Endothelial cell of umbilical vein (primary cell): ENCODE results near the gene LPAR3. TPM values are rescaled to one million over a fixed set of nuclear protein-coding genes. Genes with fewer than 3 reads are reported as not detected.

Experiments used
- BruUV-seq: library from RNA; stranded (reverse); fragments of 400-500 nt; replicated peaks from 2 replicates; lab custom pipeline; 2021; lab: Mats Ljungman, UMichigan
- CTCF ChIA-PET: fragments of 300-600, 350-600 bp; sonication (Branson Sonifier 250); formaldehyde crosslinking; loops from one replicate; lab custom pipeline; 2021; ENCODE audit warnings: antibody characterized with exemption, inconsistent platforms; lab: Charles Lee
- POLR2A ChIA-PET: fragments of 300-600, 350-600 bp; sonication (Branson Sonifier 250); formaldehyde crosslinking; loops from one replicate; lab custom pipeline; 2021; ENCODE audit warnings: antibody characterized with exemption, inconsistent platforms; lab: Charles Lee
- DNase-seq: peaks from one replicate; pipeline ENCODE4 v3.0.0-alpha.2; 2011; ENCODE audit warnings: low read depth, low spot score
- FAIRE-seq: peaks from 2 replicates; lab custom pipeline; 2011; peaks lifted over from hg19 to GRCh38; lab: Jason Lieb, UNC
- H2AFZ ChIP-seq: 2 replicates; pipeline ENCODE4 v1.6.0; 2012; ENCODE audit warnings: low read depth, low read length, control low read depth, inconsistent platforms
- H3K27ac ChIP-seq: 2 replicates; pipeline ENCODE4 v1.5.1; 2011; ENCODE audit warnings: low read depth, mild to moderate bottlenecking, control low read depth, low read length, moderate library complexity; ENCODE audit not compliant: insufficient read depth
- H3K27me3 ChIP-seq, 2 experiments: 2 replicates each; pipeline versions ENCODE4 v1.6.0 to v1.6.1; 2011; ENCODE audit warnings: low read length in 2 of 2, mixed read lengths in 1 of 2; ENCODE audit not compliant: control insufficient read depth in 2 of 2, insufficient read depth in 2 of 2
- H3K36me3 ChIP-seq, 2 experiments: 2 replicates in 1 of 2; 3 replicates in 1 of 2; pipeline ENCODE4 v1.5.1; 2011; ENCODE audit warnings: low read length in 2 of 2, mild to moderate bottlenecking in 1 of 2, moderate library complexity in 1 of 2; ENCODE audit not compliant: control insufficient read depth in 2 of 2, insufficient read depth in 2 of 2; ENCODE audit errors: extremely low read depth in 1 of 2
- H3K4me1 ChIP-seq: 3 replicates; pipeline ENCODE4 v1.5.1; 2011; ENCODE audit warnings: mild to moderate bottlenecking, low read length; ENCODE audit not compliant: control insufficient read depth, insufficient read depth; ENCODE audit errors: extremely low read depth
- H3K4me2 ChIP-seq: 2 replicates; pipeline ENCODE4 v1.6.1; 2011; ENCODE audit warnings: low read length, control low read depth, mixed read lengths; ENCODE audit not compliant: insufficient read depth
- H3K4me3 ChIP-seq, 3 experiments: fragments of 200-600 bp in 1 of 3; sonication (generic), shearing (Covaris generic) in 1 of 3; replicated peaks in 1 of 3; 2 replicates each; pipeline ENCODE4 v1.5.1; 2011 to 2016; ENCODE audit warnings: control low read depth in 3 of 3, low read length in 3 of 3, mild to moderate bottlenecking in 2 of 3, inconsistent platforms in 1 of 3, low read depth in 1 of 3, moderate library complexity in 1 of 3; ENCODE audit not compliant: insufficient read depth in 1 of 3
- H3K79me2 ChIP-seq: 2 replicates; pipeline ENCODE4 v1.6.0; 2012; ENCODE audit warnings: low read length, inconsistent platforms; ENCODE audit not compliant: control insufficient read depth, insufficient read depth
- H3K9ac ChIP-seq: replicated peaks from 2 replicates; pipeline ENCODE3; 2011; ENCODE audit warnings: low read length, control low read depth; ENCODE audit not compliant: insufficient read depth; ENCODE audit errors: extremely low read depth
- H3K9me1 ChIP-seq: replicated peaks from 3 replicates; pipeline ENCODE4 v1.6.0; 2011; ENCODE audit warnings: mild to moderate bottlenecking, low read length; ENCODE audit not compliant: control insufficient read depth, insufficient read depth; ENCODE audit errors: extremely low read depth
- H3K9me3 ChIP-seq: replicated peaks from 2 replicates; pipeline ENCODE4 v1.5.1; 2012; ENCODE audit warnings: low read length, inconsistent platforms; ENCODE audit not compliant: control insufficient read depth, insufficient read depth
- H4K20me1 ChIP-seq: replicated peaks from 2 replicates; pipeline ENCODE3; 2011; ENCODE audit warnings: mild to moderate bottlenecking, low read length; ENCODE audit not compliant: control insufficient read depth, insufficient read depth; ENCODE audit errors: extremely low read depth
- CTCF ChIP-seq, 2 donors: IDR thresholded peaks; 1 replicate in 1 of 2; 2 replicates in 1 of 2; pipeline ENCODE4 v1.5.1; 2011; ENCODE audit warnings: low read length in 2 of 2, mild to moderate bottlenecking in 2 of 2, moderate library complexity in 2 of 2, control low read depth in 1 of 2, inconsistent platforms in 1 of 2, low read depth in 1 of 2; ENCODE audit not compliant: insufficient read depth in 1 of 2; ENCODE audit errors: extremely low read depth in 1 of 2
- EZH2 ChIP-seq: IDR thresholded peaks from 2 replicates; pipeline ENCODE4 v1.6.1; 2012; ENCODE audit warnings: borderline replicate concordance, low read depth, mild to moderate bottlenecking, moderate library complexity, low read length, inconsistent platforms; ENCODE audit not compliant: severe bottlenecking
- FOS ChIP-seq: IDR thresholded peaks from 2 replicates; pipeline ENCODE4 v1.6.1; 2011; ENCODE audit warnings: mild to moderate bottlenecking, low read length, moderate library complexity, borderline replicate concordance; ENCODE audit not compliant: insufficient read depth
- GATA2 ChIP-seq: IDR thresholded peaks from 2 replicates; pipeline ENCODE4 v1.7.0; 2011; ENCODE audit warnings: low read depth, mild to moderate bottlenecking, moderate library complexity, mixed read lengths, low read length; ENCODE audit not compliant: insufficient read length, insufficient read depth
- JUN ChIP-seq: IDR thresholded peaks from 2 replicates; pipeline ENCODE4 v1.6.1; 2011; ENCODE audit warnings: borderline replicate concordance, low read depth; ENCODE audit not compliant: insufficient read length, insufficient read depth
- MAX ChIP-seq: IDR thresholded peaks from 2 replicates; pipeline ENCODE4 v1.6.1; 2011; ENCODE audit not compliant: insufficient read depth, insufficient read length
- MYC ChIP-seq: IDR thresholded peaks from one replicate; pipeline ENCODE4 v1.6.1; 2011; ENCODE audit warnings: mild to moderate bottlenecking, low read depth, low read length
- POLR2A ChIP-seq: IDR thresholded peaks from 2 replicates; pipeline ENCODE4 v1.6.1; 2012; ENCODE audit warnings: low read depth, mild to moderate bottlenecking, control low read depth, low read length
- POLR2AphosphoS5 ChIP-seq: IDR thresholded peaks from 2 replicates; pipeline ENCODE4 v1.6.1; 2012; ENCODE audit warnings: low read depth, mild to moderate bottlenecking, control low read depth, low read length, moderate library complexity; ENCODE audit not compliant: insufficient read depth
- dilution Hi-C: fragments of 300-500 bp; cut with MboI; formaldehyde crosslinking; loops from one replicate; pipeline ENCODE4 v1.15.0; 2019; ENCODE audit warnings: low sequenced_read_pairs; ENCODE audit not compliant: extremely low pct_ligation_motif_present
- intact Hi-C: fragments of 100-400 bp; cut with micrococcal nuclease; formaldehyde crosslinking; loops from one replicate; pipeline ENCODE4 v1.10.0; 2022
- polyA plus RNA-seq, 4 experiments: library from polyadenylated mRNA; depleted of rRNA in 3 of 4; stranded (reverse) in 3 of 4; unstranded in 1 of 4; fragments of >200 nt; gene quantifications; 2 replicates each; pipeline versions ENCODE4 v1.2.1 to v1.2.3, GENCODE V29; 2011 to 2012; ENCODE audit warnings: missing spikeins in 1 of 4
- total RNA-seq: library from RNA; stranded (reverse); gene quantifications from 2 replicates; pipeline ENCODE4 v1.2.3, GENCODE V29; 2021

The LPAR3 gene
- total and polyA plus RNA-seq, 2 donors (not counting 3 experiments of a cell fraction or from before 2014, with no cell fraction given), result not detected

- ChIA-PET CTCF (no interaction called here), POLR2A (no interaction called here)
- TF ChIP-seq JUN (no peak), GATA2 (no peak), MAX (no peak), POLR2AphosphoS5 (no peak), EZH2 (no peak), POLR2A (no peak)
- Histone ChIP-seq H3K9me3 (no peaks in the 10 kb centered on the region), H3K36me3 (no peaks in the 10 kb centered on the region), H3K4me2 (no peak overlapping the region), H3K27me3 (peaks cover 0 to 14% of the 10 kb centered on the region in 2 experiments), H3K9ac (no peak overlapping the region), H2AFZ (no peak overlapping the region), H3K27ac (no peak overlapping the region), H3K4me3 (no peak overlapping the region), H3K4me1 (no peaks in the 10 kb centered on the region), H4K20me1 (no peaks in the 10 kb centered on the region), H3K9me1 (no peaks in the 10 kb centered on the region), H3K79me2 (no peaks in the 10 kb centered on the region)
- dilution Hi-C loops (no loop called here), intact Hi-C loops (no loop called here)
- FAIRE-seq, result no peak
- no peak for DNase-seq
- BruUV-seq, result no TSS peak
Observed at GRCh38 chr1:84918726-84919336, 25.8 kb upstream of the LPAR3 start.

GRCh38 chr1:84916897-84917296, 23.9 kb upstream of the LPAR3 start:
- no peaks in the 10 kb centered on the region for H3K36me3 ChIP-seq
- H2AFZ ChIP-seq, result no peak overlapping the region
- dilution Hi-C loops (no loop called here), intact Hi-C loops (no loop called here)
- no peak overlapping the region for H3K4me3 ChIP-seq
- no peaks in the 10 kb centered on the region for H3K9me3 ChIP-seq
- DNase-seq (no peak), FAIRE-seq (no peak)
- POLR2A ChIA-PET, result no interaction called here
- H3K27ac ChIP-seq, result no peak overlapping the region
- H3K79me2 ChIP-seq, result no peaks in the 10 kb centered on the region
- H3K9ac ChIP-seq, result no peak overlapping the region
- CTCF ChIA-PET, result no interaction called here
- TF ChIP-seq EZH2, result no peak
- no peak for TF ChIP-seq MYC
- no peak for TF ChIP-seq CTCF (IDR thresholded peaks at IDR 0.05; ENCODE audit: extremely low read depth in 1 of 2, insufficient read depth in 1 of 2, low read depth in 1 of 2, low read length in 2 of 2)
- no peak for TF ChIP-seq POLR2AphosphoS5
- TF ChIP-seq GATA2, result no peak
- no peak for TF ChIP-seq FOS
- TF ChIP-seq POLR2A, result no peak
- TF ChIP-seq JUN, result no peak
- TF ChIP-seq MAX, result no peak
- H3K27me3 ChIP-seq, result peaks cover 0 to 14% of the 10 kb centered on the region in 2 experiments
- no peak overlapping the region for H3K4me2 ChIP-seq
- no TSS peak for BruUV-seq
- no peaks in the 10 kb centered on the region for H4K20me1 ChIP-seq
- no peaks in the 10 kb centered on the region for H3K4me1 ChIP-seq
- no peaks in the 10 kb centered on the region for H3K9me1 ChIP-seq
